ENCODE results near the gene ARID1B.

GRCh38 chr6:157248264-157248663 lies 471.1 kb downstream of the ARID1B start:
- TF ChIP-seq CTCF (IDR thresholded peaks at IDR 0.05; ENCODE audit: insufficient read depth, low read length, poor library complexity, severe bottlenecking) (no peak), EZH2phosphoT487 (conservative IDR thresholded peaks at IDR 0.05; ENCODE audit: low read length) (no peak)
